K562 (cell line): ENCODE data around the gene GARNL3. TPM values are rescaled to one million over a fixed set of nuclear protein-coding genes. Genes with fewer than 3 reads are reported as not detected.

ENCODE experiments used
- ATAC-seq: fragments of 200-7000 bp; cut with Tn5 transposase; 3 replicates; pipeline ENCODE4 v1.9.1; 2020; ENCODE audit warnings: moderate library complexity
- BruUV-seq: library from RNA; stranded (reverse); fragments of 400-500 nt; replicated peaks from 2 replicates; lab custom pipeline; 2021; lab: Mats Ljungman, UMichigan
- CTCF ChIA-PET: fragments of 300-600 bp; formaldehyde crosslinking; extraction: SDS; loops from one replicate; lab custom pipeline; 2021; ENCODE audit warnings: low intra/inter-chr PET ratio; lab: Yijun Ruan, JAX
- POLR2A ChIA-PET: fragments of 300-600, 350-650 bp; sonication (Branson Sonifier 250); formaldehyde crosslinking; extraction: SDS; loops from one replicate; lab custom pipeline; 2021; ENCODE audit warnings: antibody characterized with exemption, inconsistent platforms; lab: Yijun Ruan, JAX
- DNase-seq, 4 experiments: peaks; one replicate each; pipeline versions ENCODE4 v3.0.0 to v3.0.0-alpha.2; 2011 to 2018; ENCODE audit warnings: low spot score in 3 of 4, mixed read lengths in 3 of 4; ENCODE audit errors: extremely low read depth in 1 of 4
- FAIRE-seq: peaks from 2 replicates; lab custom pipeline; 2011; peaks lifted over from hg19 to GRCh38; lab: Jason Lieb, UNC
- H2AFZ ChIP-seq: 2 replicates; pipeline ENCODE4 v1.6.0; 2011; ENCODE audit warnings: low read depth, low read length, control low read depth, inconsistent platforms
- H3K27ac ChIP-seq: fragments of 200-600 bp; 3 replicates; pipeline ENCODE4 v1.8.0; 2011; ENCODE audit warnings: low read depth, mild to moderate bottlenecking, control low read depth, inconsistent platforms, low read length, moderate library complexity, mixed read lengths; ENCODE audit errors: extremely low read depth
- H3K27me3 ChIP-seq, 2 experiments: fragments of 300-600 bp in 1 of 2; 2 replicates in 1 of 2; 3 replicates in 1 of 2; pipeline versions ENCODE4 v1.6.0 to v1.8.0; 2011; ENCODE audit warnings: inconsistent platforms in 2 of 2, low read length in 2 of 2, mild to moderate bottlenecking in 1 of 2, mixed read lengths in 1 of 2, moderate library complexity in 1 of 2; ENCODE audit not compliant: control insufficient read depth in 2 of 2, insufficient read depth in 2 of 2
- H3K36me3 ChIP-seq: fragments of 300-600 bp; 3 replicates; pipeline ENCODE4 v1.8.0; 2011; ENCODE audit warnings: mild to moderate bottlenecking, low read length, inconsistent platforms; ENCODE audit not compliant: control insufficient read depth, insufficient read depth
- H3K4me1 ChIP-seq, 2 experiments: fragments of 200-600 bp in 1 of 2; replicated peaks in 1 of 2; 2 replicates in 1 of 2; 3 replicates in 1 of 2; pipeline versions ENCODE4 v1.5.1 to v1.8.0; 2011; ENCODE audit warnings: inconsistent platforms in 2 of 2, low read length in 2 of 2, mild to moderate bottlenecking in 1 of 2, mixed read lengths in 1 of 2, moderate library complexity in 1 of 2; ENCODE audit not compliant: control insufficient read depth in 2 of 2, insufficient read depth in 2 of 2
- H3K4me2 ChIP-seq: 2 replicates; pipeline ENCODE4 v1.6.1; 2011; ENCODE audit warnings: low read length, control low read depth, inconsistent platforms, mixed read lengths; ENCODE audit not compliant: insufficient read depth
- H3K4me3 ChIP-seq: fragments of 200-600 bp; sonication (generic), shearing (Covaris generic); 2 replicates; pipeline ENCODE4 v1.5.1; 2016; ENCODE audit warnings: control low read depth, inconsistent platforms
- H3K79me2 ChIP-seq: fragments of 200-600 bp; 3 replicates; pipeline ENCODE4 v1.8.0; 2011; ENCODE audit warnings: low read length, inconsistent platforms; ENCODE audit not compliant: control insufficient read depth, insufficient read depth
- H3K9ac ChIP-seq, 2 experiments: 2 replicates each; pipeline versions ENCODE4 v1.6.0 to v1.6.1; 2011; ENCODE audit warnings: low read depth in 2 of 2, low read length in 2 of 2, control low read depth in 1 of 2, inconsistent platforms in 1 of 2, mild to moderate bottlenecking in 1 of 2, mixed read lengths in 1 of 2; ENCODE audit not compliant: insufficient read depth in 1 of 2
- H3K9me1 ChIP-seq: one replicate; pipeline ENCODE4 v1.6.0; 2011; ENCODE audit warnings: inconsistent platforms, mild to moderate bottlenecking, low read length, moderate library complexity; ENCODE audit not compliant: control insufficient read depth, insufficient read depth
- H3K9me3 ChIP-seq: replicated peaks from 2 replicates; pipeline ENCODE4 v1.5.1; 2011; ENCODE audit warnings: low read depth, low read length, inconsistent platforms; ENCODE audit not compliant: control insufficient read depth, insufficient read depth
- H4K20me1 ChIP-seq: replicated peaks from 2 replicates; pipeline ENCODE4 v1.6.1; 2011; ENCODE audit warnings: low read length, inconsistent platforms, mixed read lengths; ENCODE audit not compliant: control insufficient read depth, insufficient read depth
- BRF1 ChIP-seq: IDR thresholded peaks from 3 replicates; pipeline ENCODE4 v1.6.1; 2011; ENCODE audit warnings: borderline replicate concordance, mild to moderate bottlenecking; ENCODE audit not compliant: insufficient read length; ENCODE audit errors: extremely low read depth
- CHCHD3 ChIP-seq: fragments of 250-450 bp; sonication (Bioruptor Pico); IDR thresholded peaks from 2 replicates; pipeline ENCODE4 v2.1.2; 2022; ENCODE audit warnings: mild to moderate bottlenecking
- CHD4 ChIP-seq: fragments of 200-600 bp; sonication (generic); IDR thresholded peaks from 3 replicates; pipeline ENCODE4 v1.6.1; 2012; ENCODE audit warnings: low read depth, mild to moderate bottlenecking, mixed read lengths, low read length, inconsistent platforms; ENCODE audit not compliant: insufficient read depth, insufficient replicate concordance, poor library complexity, severe bottlenecking
- DMBX1 ChIP-seq: fragments of 250-450 bp; sonication (Bioruptor Pico); IDR thresholded peaks from 2 replicates; pipeline ENCODE4 v1.8.0; 2022; ENCODE audit warnings: inconsistent platforms, mild to moderate bottlenecking, moderate library complexity, borderline replicate concordance
- ETS2 ChIP-seq: IDR thresholded peaks from 2 replicates; pipeline ENCODE4 v1.6.1; 2016; ENCODE audit warnings: borderline replicate concordance, missing genetic modification characterization, mild to moderate bottlenecking, moderate library complexity, missing compliant biosample characterization; ENCODE audit not compliant: poor library complexity, severe bottlenecking
- HCFC1 ChIP-seq: IDR thresholded peaks from 2 replicates; pipeline ENCODE4 v1.6.1; 2012; ENCODE audit warnings: low read depth, low read length, improper control_type of control experiment
- PTBP1 ChIP-seq: fragments of 200-400 bp; formaldehyde crosslinking; IDR thresholded peaks from 2 replicates; pipeline ENCODE4 v1.6.1; 2017; ENCODE audit warnings: low read depth, low read length
- SUPT5H ChIP-seq: fragments of 450-650 bp; IDR thresholded peaks from 2 replicates; pipeline ENCODE4 v1.6.1; 2016
- TBL1XR1 ChIP-seq, 2 experiments: IDR thresholded peaks; 2 replicates each; pipeline ENCODE4 v1.6.1; 2012; ENCODE audit warnings: improper control_type of control experiment in 2 of 2, low read length in 2 of 2, mild to moderate bottlenecking in 1 of 2
- ZFP30 ChIP-seq: fragments of 250-450 bp; sonication (Bioruptor Pico); IDR thresholded peaks from 2 replicates; pipeline ENCODE4 v1.8.0; 2022; ENCODE audit warnings: moderate library complexity, mild to moderate bottlenecking, inconsistent platforms, borderline replicate concordance
- ZNF41 ChIP-seq: fragments of 250-450 bp; sonication (Bioruptor Pico); conservative IDR thresholded peaks from 2 replicates; pipeline ENCODE4 v1.4.0; 2020; ENCODE audit warnings: mild to moderate bottlenecking
- ZNF696 ChIP-seq: fragments of 250-450 bp; sonication (Bioruptor Pico); conservative IDR thresholded peaks from 2 replicates; pipeline ENCODE4 v1.4.0; 2020; ENCODE audit warnings: mild to moderate bottlenecking, moderate library complexity
- in situ Hi-C: fragments of 300-500 bp; cut with MboI; formaldehyde crosslinking; loops from 4 replicates; pipeline ENCODE4 v1.15.0; 2018; ENCODE audit warnings: inconsistent platforms, mixed read lengths
- intact Hi-C: fragments of 100-400 bp; cut with micrococcal nuclease; formaldehyde crosslinking; loops from 2 replicates; pipeline ENCODE4 v1.14.2; 2022
- polyA plus RNA-seq, 8 experiments: library from polyadenylated mRNA; depleted of rRNA in 4 of 8; stranded (reverse) in 5 of 8; unstranded in 3 of 8; fragments of >200 nt; fragmentation: Nextera tagmentation in 2 of 8; fragmentation: Illumina TruSeq in 1 of 8; extraction: Ambion mirVana in 2 of 8; extraction: Trizol in 1 of 8; gene quantifications; 2 replicates each; pipeline versions ENCODE4 v1.2.1 to v1.2.3, GENCODE V29; 2011 to 2014; ENCODE audit warnings: inconsistent platforms in 1 of 8, missing spikeins in 1 of 8
- total RNA-seq, 7 experiments: library from RNA; depleted of rRNA in 6 of 7; stranded (reverse); fragments of >200 nt in 6 of 7; fragmentation: Illumina TruSeq in 2 of 7; extraction: Trizol in 2 of 7; gene quantifications; 2 replicates each; pipeline versions ENCODE4 v1.2.1 to v1.2.3, GENCODE V29; 2011 to 2021; ENCODE audit warnings: low replicate concordance in 1 of 7
- TF ChIP-seq, protein P1 (sequence below): fragments of 250-450 bp; sonication (Bioruptor Pico); IDR thresholded peaks from 2 replicates; pipeline ENCODE4 v1.5.0; 2020; ENCODE audit warnings: mild to moderate bottlenecking, borderline replicate concordance
- TF ChIP-seq, protein P2 (sequence below): sonication (generic); formaldehyde crosslinking; IDR thresholded peaks from 2 replicates; pipeline ENCODE4 v1.8.0; 2022; ENCODE audit warnings: mild to moderate bottlenecking, missing genetic modification reagents

Gene GARNL3
- total and polyA plus RNA-seq, 9 of the 15 experiments (the other 6 are each of a cell fraction or from before 2014, with no cell fraction given): 0.35 to 2.7 (median 1.6) TPM

DNA sequence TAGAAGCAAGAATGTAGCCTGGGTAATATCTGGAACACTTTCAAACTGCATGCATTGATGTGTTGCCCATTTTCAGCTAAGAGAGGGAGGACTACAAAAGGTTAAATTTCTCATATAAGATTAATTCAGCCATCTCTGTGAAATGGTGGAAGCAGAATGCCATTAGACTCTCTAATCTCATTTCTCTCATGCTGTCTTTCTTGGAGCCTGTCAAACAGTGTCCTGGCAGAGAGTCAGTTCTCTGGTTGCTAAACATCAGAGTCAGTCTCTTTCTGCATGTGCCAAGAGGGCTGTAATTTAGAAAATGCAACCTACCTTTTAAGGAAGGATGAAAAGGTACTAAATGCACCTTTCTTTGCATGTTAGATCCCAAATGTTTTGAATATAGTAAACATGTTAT is 910 bp upstream of the GARNL3 start:
- H3K9me1 ChIP-seq: no peaks in the 10 kb centered on the region
- no peak overlapping the region for H3K4me2 ChIP-seq
- no peak for DNase-seq
- no peaks in the 10 kb centered on the region for H3K79me2 ChIP-seq
- H3K36me3 ChIP-seq: no peaks in the 10 kb centered on the region
- TF ChIP-seq DMBX1 (no peak), BRF1 (no peak), ZFP30 (CRISPR knock-in tag) (no peak), ZNF41 (CRISPR knock-in tag) (no peak), PTBP1 (no peak), TBL1XR1 (IDR thresholded peaks at IDR 0.05; ENCODE audit: low read length in 2 of 2) (no peak), HCFC1 (no peak), ETS2 (tag) (no peak), CHD4 (no peak), CHCHD3 (CRISPR knock-in tag) (no peak), ZNF696 (no peak), SUPT5H (no peak)
- TF ChIP-seq, protein P1, sequence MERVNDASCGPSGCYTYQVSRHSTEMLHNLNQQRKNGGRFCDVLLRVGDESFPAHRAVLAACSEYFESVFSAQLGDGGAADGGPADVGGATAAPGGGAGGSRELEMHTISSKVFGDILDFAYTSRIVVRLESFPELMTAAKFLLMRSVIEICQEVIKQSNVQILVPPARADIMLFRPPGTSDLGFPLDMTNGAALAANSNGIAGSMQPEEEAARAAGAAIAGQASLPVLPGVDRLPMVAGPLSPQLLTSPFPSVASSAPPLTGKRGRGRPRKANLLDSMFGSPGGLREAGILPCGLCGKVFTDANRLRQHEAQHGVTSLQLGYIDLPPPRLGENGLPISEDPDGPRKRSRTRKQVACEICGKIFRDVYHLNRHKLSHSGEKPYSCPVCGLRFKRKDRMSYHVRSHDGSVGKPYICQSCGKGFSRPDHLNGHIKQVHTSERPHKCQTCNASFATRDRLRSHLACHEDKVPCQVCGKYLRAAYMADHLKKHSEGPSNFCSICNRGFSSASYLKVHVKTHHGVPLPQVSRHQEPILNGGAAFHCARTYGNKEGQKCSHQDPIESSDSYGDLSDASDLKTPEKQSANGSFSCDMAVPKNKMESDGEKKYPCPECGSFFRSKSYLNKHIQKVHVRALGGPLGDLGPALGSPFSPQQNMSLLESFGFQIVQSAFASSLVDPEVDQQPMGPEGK (CRISPR knock-in tag): no peak
- TF ChIP-seq, protein P2, sequence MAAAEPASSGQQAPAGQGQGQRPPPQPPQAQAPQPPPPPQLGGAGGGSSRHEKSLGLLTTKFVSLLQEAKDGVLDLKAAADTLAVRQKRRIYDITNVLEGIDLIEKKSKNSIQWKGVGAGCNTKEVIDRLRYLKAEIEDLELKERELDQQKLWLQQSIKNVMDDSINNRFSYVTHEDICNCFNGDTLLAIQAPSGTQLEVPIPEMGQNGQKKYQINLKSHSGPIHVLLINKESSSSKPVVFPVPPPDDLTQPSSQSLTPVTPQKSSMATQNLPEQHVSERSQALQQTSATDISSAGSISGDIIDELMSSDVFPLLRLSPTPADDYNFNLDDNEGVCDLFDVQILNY (CRISPR knock-in tag): no peak
- intact Hi-C loops (no loop called here), in situ Hi-C loops (no loop called here)
- no peak overlapping the region for H2AFZ ChIP-seq
- no peaks in the 10 kb centered on the region for H3K9me3 ChIP-seq
- ChIA-PET POLR2A (interaction anchor here (0.6 to 2.2 kb wide), 5 partner anchors 9 to 106 kb away, joined by 3 to 6 read pairs (median 4); no protein-coding TSS in a partner anchor), CTCF (interaction anchor here (0.5 kb wide), 1 partner anchor 90 kb away, joined by 4 read pairs; no protein-coding TSS in a partner anchor)
- no peak for FAIRE-seq
- no peak overlapping the region for H3K4me3 ChIP-seq
- no peak for ATAC-seq
- H3K4me1 ChIP-seq: peaks cover 0 to 7% of the 10 kb centered on the region in 2 experiments; a peak in 2 of 5 replicates
- no TSS peak for BruUV-seq
- peaks cover 3 to 20% of the 10 kb centered on the region in 2 experiments; a peak in 2 of 5 replicates for H3K27me3 ChIP-seq
- H3K9ac ChIP-seq: no peak overlapping the region
- H4K20me1 ChIP-seq: 0 out of 2 replicates have a peak, but pooled peaks cover 3% of the 10 kb centered on the region
- no peak overlapping the region for H3K27ac ChIP-seq
